ENCODE measurements around the gene SOX4.
"Not testable (repeated sequence)": the region's sequence is repeated elsewhere in the genome, so short reads cannot be mapped to it uniquely, and the experiment has no call there.

The SOX4 gene

GRCh38 chr6:21593412-21593926 is at the start of gene SOX4:
Gene SOX4, plus strand, starts transcription at chr6:21593751. Its CDS starts 784 bp downstream, at chr6:21594535.
- peak; percentile 99 for DNase-seq

- not testable (repeated sequence) for DNase-seq
These were observed 41.3 kb upstream of the SOX4 start for GRCh38 chr6:21552286-21552685.

DNA sequence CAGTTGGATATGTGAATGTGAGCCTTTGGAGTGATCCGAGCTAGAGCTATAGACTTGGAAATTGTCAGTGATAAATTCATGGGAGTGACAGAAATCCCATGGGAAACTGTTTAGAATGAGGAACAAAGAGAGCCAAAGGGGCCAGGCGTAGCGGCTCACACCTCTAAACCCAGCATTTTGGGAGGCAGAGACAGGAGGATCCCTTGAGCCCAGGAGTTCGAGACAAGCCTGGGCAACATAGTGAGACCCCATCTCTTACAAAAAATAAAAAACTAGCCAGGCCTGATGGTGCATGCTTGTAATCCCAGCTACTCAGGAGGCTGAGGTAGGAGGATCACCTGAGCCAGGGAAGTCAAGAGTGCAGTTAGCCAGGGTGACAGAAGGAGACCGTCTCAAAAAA is 39.3 kb upstream of the SOX4 start:
- no peak for DNase-seq

- DNase-seq, result no peak
These were observed 38.4 kb upstream of the SOX4 start for GRCh38 chr6:21555197-21555596.

DNA sequence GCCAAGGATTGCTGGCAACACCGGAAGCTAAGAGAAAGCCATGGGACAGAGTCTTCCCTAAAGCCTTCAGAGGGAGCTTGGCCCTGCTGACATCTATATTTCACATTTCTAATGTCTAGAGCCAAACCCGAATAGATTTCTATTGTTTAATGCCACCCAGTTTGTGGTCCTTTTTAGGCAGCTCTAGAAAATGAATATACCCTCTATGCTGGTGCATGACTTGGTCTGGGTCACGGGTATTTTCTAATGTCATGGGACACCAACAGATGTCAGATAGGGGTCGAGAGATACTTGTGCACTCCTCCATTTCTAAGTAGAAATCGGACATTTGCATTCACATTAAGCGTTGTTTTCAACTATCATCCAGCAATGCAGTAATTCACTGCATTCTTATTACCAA is 37.0 kb upstream of the SOX4 start:
- DNase-seq, result no peak

DNA sequence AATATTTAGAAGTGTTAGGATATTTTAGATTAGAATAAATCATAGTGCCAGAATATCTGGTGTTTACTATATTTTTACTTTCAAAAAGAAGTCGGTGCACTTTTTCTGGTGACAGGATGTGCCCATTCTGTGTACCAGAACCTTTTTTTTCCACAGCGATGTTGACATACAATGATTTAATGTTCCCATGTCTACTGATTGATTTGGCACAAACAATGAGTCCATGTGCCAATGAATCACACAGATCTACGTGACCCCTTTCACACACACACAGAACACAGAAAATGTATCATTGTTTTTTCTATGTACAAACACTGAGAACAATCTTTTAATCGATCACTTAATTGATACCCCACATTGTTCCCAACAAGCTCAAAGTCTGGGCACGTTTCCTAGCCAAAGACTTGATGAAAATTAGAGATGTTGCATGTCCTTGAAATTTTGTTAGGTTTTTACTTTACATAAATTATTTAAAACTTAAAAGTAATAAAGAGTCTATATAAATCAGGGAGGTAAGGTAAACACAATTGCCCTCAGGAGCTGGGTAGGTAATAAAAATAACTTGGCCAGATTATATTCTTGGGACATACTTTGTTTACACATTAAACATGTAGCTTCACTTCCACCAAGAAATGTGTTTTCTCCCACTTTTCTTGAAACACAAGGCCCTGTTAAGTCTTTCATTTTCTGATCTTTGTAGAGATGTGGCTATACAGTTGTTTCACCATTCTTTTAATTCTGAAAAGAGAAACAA is 36.4 kb upstream of the SOX4 start:
- DNase-seq, result no peak

- DNase-seq, result no peak
These were observed 34.3 kb upstream of the SOX4 start for GRCh38 chr6:21559238-21559637.

GRCh38 chr6:21560249-21560648 is 33.3 kb upstream of the SOX4 start:
- no peak for DNase-seq

GRCh38 chr6:21565431-21565830 is 28.1 kb upstream of the SOX4 start:
- DNase-seq, result no peak

DNA sequence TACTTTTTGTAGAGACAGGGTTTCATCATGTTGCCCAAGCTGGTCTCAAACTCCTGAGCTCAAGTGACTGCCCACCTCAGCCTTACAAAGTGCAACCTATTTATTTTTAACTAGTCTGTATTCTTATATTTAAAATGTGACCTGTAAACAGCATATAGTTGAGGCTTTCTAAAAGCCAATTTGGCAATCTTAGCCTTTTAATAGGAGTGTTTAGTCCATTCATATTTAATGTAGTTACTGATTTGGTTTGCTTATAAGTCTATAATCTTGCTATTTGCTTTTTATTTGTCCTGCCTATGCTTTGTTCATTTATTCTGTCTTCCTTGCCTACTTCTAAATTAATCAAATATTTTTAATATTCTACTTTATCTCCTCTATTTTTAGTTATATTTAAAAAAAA is 15.0 kb upstream of the SOX4 start:
- no peak for DNase-seq

DNA sequence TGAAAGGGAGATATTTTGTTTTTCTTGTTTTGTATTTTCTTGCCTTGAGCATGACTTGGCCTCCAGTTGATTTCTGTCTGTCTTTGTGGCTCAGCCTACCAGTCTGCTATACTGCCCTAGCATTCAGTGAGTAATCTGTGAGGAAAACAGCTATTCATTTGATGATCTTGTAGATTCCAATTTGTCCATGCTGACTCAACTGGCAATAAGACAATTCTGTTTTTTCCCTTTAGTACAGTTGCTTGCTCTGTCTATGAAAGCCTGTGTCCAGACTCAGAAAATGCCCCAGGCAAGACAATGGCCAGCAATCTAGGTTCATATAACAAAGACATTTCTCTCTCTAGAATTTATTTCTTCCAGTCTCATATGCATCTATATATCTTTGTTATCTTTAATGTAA is 10.9 kb upstream of the SOX4 start:
- no peak for DNase-seq

DNA sequence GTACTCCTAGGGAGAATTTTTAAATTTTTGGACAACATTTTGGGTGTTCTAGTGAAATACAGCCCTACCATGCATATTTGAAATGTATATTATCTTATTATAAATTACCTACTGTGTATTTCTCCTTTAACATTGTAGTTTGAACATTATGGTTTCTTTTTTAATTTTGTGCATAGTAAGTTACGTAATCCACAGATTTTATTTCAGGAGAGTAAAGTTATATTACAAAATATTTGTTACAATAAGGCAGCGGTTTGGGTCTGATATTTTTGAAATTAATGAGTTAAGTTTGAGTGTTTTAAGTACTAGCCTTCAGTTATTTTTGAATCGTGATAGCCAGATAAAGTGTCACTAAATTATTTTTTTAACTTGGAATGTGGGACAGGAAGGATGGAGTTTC is 7.3 kb upstream of the SOX4 start:
- DNase-seq, result no peak

GRCh38 chr6:21586740-21587178 is 6.8 kb upstream of the SOX4 start:
- no peak for DNase-seq

GRCh38 chr6:21587179-21587960 is 6.2 kb upstream of the SOX4 start:
- DNase-seq, result peak; percentile 87

DNA sequence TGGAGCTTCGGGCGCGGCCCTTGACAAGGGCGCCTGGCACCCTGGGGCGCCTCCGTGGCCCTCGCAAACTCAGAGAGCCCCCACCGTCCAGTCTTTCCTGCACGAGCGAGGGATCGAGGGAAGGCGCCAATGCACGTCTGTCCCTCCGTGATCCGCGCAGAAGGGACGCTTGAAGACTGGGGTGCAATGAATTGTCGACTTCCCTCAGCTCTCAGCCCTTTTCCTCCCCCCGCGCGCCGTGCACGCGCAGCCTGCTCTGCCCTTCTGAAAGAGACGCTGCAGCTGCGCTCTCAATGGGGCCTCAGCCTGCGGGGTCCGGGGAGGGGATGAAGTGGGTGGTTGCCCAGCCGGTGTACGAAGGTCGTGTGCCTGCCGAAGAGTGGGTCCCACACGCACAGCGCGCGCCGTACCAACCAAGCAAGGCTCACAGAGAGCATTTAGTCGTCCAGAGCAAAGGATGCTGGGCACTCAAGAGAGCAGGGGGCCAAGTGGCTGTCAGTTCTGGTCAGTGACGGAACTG is 5.5 kb upstream of the SOX4 start:
- DNase-seq, result peak; percentile 77

GRCh38 chr6:21588481-21589351 is 4.8 kb upstream of the SOX4 start:
- DNase-seq, result peak; percentile 87

- DNase-seq, result peak; percentile 95
These were observed 3.9 kb upstream of the SOX4 start for GRCh38 chr6:21589352-21590345.

GRCh38 chr6:21590346-21590745 is 3.2 kb upstream of the SOX4 start:
- no peak for DNase-seq

DNA sequence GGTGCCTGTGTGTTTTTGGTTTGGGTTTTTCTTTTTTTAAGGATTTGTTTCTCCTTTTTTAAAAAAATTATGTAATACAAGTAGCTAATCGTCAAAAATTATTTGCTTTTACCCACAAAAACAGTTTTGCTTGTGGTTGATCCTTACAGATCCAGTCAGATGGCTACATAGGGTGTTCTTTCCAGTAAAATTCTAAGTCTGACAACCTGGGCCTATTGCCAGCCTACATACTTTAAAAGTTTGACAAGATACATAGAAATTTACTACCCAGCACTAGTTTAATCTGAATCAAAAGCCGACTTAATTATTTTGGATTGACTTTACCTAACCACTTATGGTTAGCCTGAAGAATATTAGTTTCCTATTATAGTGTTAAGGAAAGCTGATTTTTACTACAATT is 2.1 kb upstream of the SOX4 start:
- DNase-seq, result no peak

GRCh38 chr6:21592953-21593352 is 598 bp upstream of the SOX4 start:
- no peak for DNase-seq

DNA sequence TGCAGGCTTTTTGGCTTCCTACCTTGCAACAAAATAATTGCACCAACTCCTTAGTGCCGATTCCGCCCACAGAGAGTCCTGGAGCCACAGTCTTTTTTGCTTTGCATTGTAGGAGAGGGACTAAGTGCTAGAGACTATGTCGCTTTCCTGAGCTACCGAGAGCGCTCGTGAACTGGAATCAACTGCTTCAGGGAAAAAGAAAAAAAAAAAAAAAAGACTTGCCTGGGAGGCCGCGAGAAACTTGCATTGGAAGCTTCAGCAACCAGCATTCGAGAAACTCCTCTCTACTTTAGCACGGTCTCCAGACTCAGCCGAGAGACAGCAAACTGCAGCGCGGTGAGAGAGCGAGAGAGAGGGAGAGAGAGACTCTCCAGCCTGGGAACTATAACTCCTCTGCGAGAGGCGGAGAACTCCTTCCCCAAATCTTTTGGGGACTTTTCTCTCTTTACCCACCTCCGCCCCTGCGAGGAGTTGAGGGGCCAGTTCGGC is 420 bp downstream of the SOX4 start:
- no peak for DNase-seq

All from islet precursor cell (in vitro differentiated cells).